WI38 (cell line): ENCODE results near the gene IKBKG.
"Not testable (repeated sequence)": the region's sequence is repeated elsewhere in the genome, so short reads cannot be mapped to it uniquely, and the experiment has no call there.

Experiments
- H3K4me3 ChIP-seq: 2 replicates; pipeline ENCODE4 v1.5.1; 2011; ENCODE audit warnings: low read depth, mild to moderate bottlenecking, control low read depth, low read length
- CTCF ChIP-seq: IDR thresholded peaks from 2 replicates; pipeline ENCODE4 v1.5.1; 2012; ENCODE audit warnings: low read depth, mild to moderate bottlenecking, control low read depth, low read length

Gene IKBKG, protein sequence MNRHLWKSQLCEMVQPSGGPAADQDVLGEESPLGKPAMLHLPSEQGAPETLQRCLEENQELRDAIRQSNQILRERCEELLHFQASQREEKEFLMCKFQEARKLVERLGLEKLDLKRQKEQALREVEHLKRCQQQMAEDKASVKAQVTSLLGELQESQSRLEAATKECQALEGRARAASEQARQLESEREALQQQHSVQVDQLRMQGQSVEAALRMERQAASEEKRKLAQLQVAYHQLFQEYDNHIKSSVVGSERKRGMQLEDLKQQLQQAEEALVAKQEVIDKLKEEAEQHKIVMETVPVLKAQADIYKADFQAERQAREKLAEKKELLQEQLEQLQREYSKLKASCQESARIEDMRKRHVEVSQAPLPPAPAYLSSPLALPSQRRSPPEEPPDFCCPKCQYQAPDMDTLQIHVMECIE

GRCh38 chrX:154547245-154548027 is at the start of gene IKBKG:
IKBKG (plus strand) TSS chrX:154547620; CDS start chrX:154552003, 4,383 bp downstream.
- no peak for TF ChIP-seq CTCF
- H3K4me3 ChIP-seq: peak within 1 kb of the TSS; percentile 78

DNA sequence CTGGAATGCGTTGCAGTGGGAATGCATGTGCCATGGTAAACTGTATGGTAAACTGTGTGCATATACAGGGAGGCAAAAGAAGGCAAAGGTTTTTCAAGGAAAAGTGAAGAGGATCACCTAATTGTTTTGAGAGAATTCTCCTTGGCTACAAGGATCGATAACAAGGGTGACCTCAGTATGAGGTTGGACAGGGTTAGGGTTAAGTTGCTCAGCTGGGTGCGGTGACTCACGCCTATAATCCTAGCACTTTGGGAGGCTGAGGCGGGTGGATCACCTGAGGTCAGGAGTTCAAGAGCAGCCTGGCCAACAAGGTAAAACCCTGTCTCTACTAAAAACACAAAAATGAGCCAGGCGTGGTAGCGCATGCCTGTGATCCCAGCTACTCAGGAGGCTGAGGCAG is 46.0 kb upstream of the IKBKG start:
- H3K4me3 ChIP-seq: not testable (repeated sequence)

- H3K4me3 ChIP-seq: no peak overlapping the region
- TF ChIP-seq CTCF: no peak
Observed at GRCh38 chrX:154502098-154502497, 45.3 kb upstream of the IKBKG start.

- no peak for TF ChIP-seq CTCF
- no peak overlapping the region for H3K4me3 ChIP-seq
Observed at GRCh38 chrX:154502989-154503388, 44.4 kb upstream of the IKBKG start.

- TF ChIP-seq CTCF: no peak
- no peak overlapping the region for H3K4me3 ChIP-seq
Observed at GRCh38 chrX:154505734-154506133, 41.7 kb upstream of the IKBKG start.

DNA sequence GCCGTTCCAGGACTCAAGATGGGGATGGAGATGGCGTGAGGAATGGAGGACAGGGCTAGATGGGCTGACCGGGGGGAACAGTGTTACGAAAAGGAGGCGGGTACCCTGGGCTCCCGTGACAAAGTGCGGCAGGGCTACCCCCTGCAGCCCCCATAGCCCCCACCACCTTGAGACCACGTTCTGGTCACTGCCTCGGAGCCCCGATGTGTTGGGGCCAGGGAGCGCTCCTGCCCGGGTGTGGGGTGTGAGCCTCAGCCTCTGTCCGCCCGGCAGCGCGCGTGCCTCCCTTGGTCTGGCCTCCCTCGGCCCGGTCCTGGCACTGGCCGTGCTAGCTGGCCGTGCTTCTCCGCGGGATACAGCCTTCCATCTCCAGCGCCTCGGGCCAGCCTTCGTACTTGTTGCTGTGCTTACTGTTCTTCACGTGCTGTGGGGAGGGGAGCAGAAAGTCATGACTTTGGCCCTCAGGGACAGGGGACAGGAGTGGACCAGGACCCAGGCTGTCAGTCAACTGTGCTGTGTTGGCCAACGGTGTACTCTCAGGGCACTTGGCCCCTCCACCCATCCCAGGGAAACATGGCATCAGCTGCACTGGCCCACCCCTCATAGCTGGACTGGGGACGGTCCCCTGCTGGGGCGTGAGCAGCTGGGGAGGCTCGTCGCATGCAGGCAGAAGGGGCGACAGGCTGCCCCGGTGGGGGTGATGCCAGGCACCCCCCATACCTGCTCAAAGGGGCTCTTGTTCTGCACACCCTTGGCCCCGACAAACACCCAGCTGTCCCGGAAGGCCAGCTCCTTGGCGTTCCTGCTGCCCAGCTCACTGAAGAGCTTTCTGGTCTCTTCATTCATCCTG is 40.7 kb upstream of the IKBKG start:
- no peak for TF ChIP-seq CTCF
- no peak overlapping the region for H3K4me3 ChIP-seq

DNA sequence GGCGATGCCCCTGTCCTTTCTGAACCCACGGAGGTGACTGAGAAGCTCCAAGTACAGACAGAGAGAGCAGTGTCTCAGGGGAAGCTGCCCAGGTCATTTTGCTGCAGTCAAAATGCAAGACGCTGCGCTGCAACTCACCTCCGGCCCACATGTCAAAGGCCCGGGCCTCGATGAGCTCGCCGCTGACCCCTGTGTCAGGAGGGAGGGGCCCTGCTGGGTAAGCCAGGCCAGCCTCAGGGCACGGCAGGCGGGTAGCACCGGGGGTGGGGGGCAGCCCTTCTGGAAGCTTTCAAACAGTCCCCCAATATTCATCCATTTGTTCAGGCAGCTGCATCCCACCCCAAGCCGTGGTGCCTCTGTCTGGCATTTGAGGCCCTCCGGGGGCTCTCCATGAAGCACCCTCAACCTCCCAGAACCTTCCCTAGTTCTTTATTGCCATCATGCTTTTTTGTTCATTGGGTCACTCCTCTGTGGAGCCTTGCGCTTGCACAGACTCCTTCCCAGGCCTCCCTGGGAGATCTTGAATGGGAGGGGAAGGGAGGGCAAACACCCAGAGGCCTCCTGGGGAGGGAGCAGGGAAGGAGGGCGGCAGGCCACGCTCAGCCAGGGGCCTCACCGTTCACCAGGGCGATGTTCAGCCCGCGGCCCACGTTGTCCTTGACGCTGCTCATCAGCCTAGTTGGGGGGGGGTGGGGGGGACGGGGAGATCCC is 39.6 kb upstream of the IKBKG start:
- H3K4me3 ChIP-seq: no peak overlapping the region
- TF ChIP-seq CTCF: no peak
